OCI-LY1 (cell line): ENCODE results near the gene SUGP2.

Experiments used
- EZH2 ChIP-seq: fragments of 200-600 bp; sonication (generic), shearing (Covaris generic); IDR thresholded peaks from 2 replicates; pipeline ENCODE4 v1.8.0; 2017; ENCODE audit warnings: borderline replicate concordance, mixed run types, mild to moderate bottlenecking, antibody characterized with exemption, low read length, moderate library complexity, mixed read lengths
- TF ChIP-seq, protein P1 (sequence below): fragments of 200-600 bp; sonication (generic), shearing (Covaris generic); IDR thresholded peaks from 2 replicates; pipeline ENCODE4 v1.5.1; 2017; ENCODE audit warnings: mild to moderate bottlenecking, antibody characterized with exemption, low read length, moderate library complexity, mixed read lengths

DNA sequence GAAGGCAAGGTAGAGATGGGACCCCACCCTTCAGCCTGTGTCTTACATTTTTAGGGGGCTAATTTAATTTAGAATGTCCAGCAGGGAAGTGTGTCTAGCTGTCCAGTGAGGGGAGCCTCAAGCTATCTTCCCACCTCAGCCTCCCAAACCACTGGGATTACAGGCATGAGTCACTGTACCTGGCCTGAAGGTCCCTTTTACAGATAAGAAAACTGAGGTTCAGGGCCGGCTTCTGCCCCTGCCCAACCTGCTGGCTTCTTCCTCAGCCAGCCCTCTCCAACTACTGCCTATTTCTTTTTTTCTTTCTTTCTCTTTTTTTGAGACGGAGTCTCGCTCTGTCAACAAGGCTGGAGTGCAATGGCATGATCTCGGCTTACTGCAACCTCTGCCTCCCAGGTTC is 72.9 kb downstream of the SUGP2 start:
- TF ChIP-seq, protein P1, sequence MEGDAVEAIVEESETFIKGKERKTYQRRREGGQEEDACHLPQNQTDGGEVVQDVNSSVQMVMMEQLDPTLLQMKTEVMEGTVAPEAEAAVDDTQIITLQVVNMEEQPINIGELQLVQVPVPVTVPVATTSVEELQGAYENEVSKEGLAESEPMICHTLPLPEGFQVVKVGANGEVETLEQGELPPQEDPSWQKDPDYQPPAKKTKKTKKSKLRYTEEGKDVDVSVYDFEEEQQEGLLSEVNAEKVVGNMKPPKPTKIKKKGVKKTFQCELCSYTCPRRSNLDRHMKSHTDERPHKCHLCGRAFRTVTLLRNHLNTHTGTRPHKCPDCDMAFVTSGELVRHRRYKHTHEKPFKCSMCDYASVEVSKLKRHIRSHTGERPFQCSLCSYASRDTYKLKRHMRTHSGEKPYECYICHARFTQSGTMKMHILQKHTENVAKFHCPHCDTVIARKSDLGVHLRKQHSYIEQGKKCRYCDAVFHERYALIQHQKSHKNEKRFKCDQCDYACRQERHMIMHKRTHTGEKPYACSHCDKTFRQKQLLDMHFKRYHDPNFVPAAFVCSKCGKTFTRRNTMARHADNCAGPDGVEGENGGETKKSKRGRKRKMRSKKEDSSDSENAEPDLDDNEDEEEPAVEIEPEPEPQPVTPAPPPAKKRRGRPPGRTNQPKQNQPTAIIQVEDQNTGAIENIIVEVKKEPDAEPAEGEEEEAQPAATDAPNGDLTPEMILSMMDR: no peak
- no peak for TF ChIP-seq EZH2
